NCI-H2029 (cell line): ENCODE results near the gene GBF1.
A peak's percentile ranks its signal among the peaks of the same experiment; 100 is the strongest.

ENCODE experiments used
- DNase-seq: peaks from one replicate; lab custom pipeline; 2025; lab: John Stamatoyannopoulos, UW

GBF1 gene

GRCh38 chr10:102396730-102397151 lies 151.4 kb downstream of the GBF1 start:
- no peak for DNase-seq

GRCh38 chr10:102397222-102398171 lies 152.2 kb downstream of the GBF1 start:
- DNase-seq: no peak

GRCh38 chr10:102398172-102399020 lies 153.1 kb downstream of the GBF1 start:
- no peak for DNase-seq

DNA sequence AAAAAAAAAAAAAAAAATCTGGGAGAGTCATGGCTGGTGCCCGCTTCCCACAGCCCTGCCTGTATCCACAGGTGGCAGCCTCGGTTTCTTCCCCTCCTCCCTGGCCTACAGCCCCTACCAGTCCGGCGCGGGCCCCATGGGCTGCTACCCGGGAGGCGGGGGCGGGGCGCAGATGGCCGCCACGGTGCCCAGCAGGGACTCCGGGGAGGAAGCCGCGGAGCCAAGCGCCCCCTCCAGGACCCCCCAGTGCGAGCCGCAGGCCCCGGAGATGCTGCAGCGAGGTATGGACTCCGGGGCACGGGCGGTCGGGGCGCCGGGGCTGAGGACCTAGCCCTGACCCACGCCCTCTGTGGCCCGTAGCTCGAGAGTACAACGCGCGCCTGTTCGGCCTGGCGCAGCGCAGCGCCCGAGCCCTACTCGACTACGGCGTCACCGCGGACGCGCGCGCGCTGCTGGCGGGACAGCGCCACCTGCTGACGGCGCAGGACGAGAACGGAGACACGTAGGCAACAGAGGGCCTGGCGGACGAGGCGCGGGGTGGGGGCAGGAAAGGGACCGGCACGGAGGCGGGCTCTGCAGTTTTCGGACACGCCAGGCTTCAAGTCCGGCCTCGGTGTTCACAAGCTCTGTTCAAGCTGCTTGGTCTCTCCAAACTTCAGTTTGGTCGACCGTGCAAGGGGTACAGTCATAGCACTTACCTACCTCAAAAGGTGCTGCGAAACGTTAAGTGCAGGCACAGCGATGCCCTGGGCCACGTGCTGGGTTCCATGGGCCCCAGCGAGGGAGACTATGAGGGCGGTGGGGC lies 154.1 kb downstream of the GBF1 start:
- peak; percentile 43 for DNase-seq

GRCh38 chr10:102400076-102400475 lies 154.7 kb downstream of the GBF1 start:
- no peak for DNase-seq

DNA sequence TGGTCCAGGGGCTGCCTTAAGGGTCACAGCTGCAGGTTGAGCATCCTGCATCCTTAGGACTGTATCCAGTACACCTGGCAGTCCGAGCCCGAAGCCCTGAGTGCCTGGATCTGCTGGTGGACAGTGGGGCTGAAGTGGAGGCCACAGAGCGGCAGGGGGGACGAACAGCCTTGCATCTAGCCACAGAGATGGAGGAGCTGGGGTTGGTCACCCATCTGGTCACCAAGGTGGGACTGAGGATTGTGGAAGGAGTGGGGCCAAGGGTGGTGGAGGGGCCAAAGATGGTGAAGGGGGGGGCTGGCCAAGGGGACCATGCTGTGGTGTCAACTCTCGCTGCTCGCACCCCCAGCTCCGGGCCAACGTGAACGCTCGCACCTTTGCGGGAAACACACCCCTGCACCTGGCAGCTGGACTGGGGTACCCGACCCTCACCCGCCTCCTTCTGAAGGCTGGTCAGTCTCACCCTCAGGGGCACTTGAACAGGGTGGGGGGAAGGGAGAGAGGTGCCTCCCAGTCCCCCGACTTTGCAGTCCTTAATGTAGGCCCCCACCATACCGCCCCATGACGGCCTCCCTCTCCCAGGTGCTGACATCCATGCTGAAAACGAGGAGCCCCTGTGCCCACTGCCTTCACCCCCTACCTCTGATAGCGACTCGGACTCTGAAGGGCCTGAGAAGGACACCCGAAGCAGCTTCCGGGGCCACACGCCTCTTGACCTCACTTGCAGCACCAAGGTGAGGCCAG lies 155.4 kb downstream of the GBF1 start:
- DNase-seq: no peak

DNA sequence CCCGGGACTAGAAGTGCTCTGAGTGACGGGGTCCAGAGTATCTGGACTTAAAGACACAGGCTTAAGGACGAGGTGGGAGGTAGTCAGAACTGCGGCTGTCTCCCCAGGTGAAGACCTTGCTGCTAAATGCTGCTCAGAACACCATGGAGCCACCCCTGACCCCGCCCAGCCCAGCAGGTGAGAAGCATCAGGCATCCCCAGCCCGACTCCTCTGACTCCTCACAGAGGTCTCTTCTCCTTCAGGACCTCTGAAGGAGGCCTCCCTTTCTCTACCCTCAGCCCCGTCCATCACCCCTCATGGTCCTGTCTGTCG lies 156.0 kb downstream of the GBF1 start:
- DNase-seq: no peak

GRCh38 chr10:102401735-102402511 lies 156.6 kb downstream of the GBF1 start:
- no peak for DNase-seq

GRCh38 chr10:102402512-102402896 lies 157.2 kb downstream of the GBF1 start:
- DNase-seq: no peak

GRCh38 chr10:102403115-102403514 lies 157.8 kb downstream of the GBF1 start:
- no peak for DNase-seq

- no peak for DNase-seq
Measured at GRCh38 chr10:102404361-102405107, 159.2 kb downstream of the GBF1 start.

- DNase-seq: no peak
Measured at GRCh38 chr10:102405108-102405571, 159.8 kb downstream of the GBF1 start.

GRCh38 chr10:102405632-102406031 lies 160.3 kb downstream of the GBF1 start:
- DNase-seq: no peak

GRCh38 chr10:102406815-102407214 lies 161.5 kb downstream of the GBF1 start:
- DNase-seq: no peak

DNA sequence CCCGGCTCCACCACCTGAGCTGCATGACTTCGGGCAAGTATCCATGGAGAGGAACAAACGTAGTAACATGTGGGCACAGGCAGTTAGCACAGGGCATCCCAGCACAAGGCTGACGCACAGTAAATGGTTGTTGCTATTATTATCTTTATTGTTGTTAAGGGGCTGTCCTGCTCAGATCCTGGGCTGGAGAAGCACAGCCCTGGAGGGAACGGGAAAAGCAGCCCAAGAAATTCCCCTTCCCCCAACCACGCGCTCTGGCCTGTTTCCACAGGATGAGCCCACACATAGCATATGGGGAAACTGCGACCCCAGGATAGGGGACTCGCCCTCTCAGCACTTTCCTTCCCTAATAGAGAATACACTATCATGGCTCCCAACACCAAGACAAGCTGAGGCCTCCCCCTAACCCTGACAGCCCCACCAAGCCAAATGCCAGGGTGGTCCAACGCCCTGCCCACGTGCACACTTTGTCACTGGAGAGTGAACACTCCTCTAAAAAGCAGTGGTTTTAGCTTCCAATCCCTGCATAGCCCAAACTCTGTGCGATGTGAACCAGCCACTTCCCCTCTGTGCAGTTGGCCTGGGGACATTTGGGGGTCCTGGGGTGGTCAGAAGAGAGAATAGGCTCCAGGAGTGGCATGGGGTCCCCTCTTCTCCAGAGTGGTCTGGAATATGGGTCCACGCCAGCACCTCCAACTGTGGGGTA lies 162.2 kb downstream of the GBF1 start:
- no peak for DNase-seq

GRCh38 chr10:102408131-102408727 lies 162.9 kb downstream of the GBF1 start:
- DNase-seq: no peak

DNA sequence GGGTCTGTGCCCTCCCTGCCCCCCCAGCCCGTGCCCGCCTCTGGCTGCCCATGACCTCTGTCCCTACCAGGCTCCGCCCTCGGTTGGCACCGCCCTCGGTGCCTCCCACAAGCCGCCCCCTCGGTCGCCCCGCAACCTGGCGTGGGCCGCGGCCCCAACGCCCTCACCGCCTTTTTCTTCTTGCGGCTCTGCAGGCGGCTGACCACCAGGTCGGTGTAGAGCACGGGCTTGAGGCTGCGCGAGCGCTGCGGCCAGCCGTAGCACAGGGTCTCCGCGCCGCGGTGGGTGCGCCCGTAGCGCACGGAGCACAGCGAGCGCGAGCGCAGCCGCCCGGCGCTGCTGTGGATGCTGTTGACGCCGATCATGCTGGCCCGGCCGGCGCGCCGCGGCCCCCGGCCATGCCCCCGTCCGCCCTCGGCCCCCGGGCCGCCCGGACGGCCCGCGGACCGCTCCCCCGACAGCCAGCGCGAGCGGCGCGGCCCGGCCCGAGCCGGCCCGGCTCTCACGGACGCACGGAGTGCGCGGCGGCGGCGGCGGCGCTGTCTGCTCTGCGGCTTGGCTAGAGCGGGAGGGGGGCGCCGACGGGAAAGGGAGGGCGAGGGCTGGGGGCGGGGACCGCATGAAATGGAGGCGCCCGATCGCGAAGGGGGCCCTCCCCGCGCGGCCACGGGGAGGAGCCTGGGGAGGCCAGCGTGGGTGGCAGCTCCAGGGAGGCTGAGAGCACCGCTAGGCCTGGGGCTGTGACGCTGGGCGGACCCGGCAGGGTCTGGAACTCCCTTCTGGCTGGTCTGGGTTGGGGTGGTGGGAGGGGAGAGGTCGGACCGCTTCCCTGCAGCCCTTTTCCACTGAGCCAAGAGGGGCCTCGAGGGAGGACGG lies 163.6 kb downstream of the GBF1 start:
- DNase-seq: no peak
